ENCODE data around the gene MYO10. TPM values are rescaled to one million over a fixed set of nuclear protein-coding genes. Genes with fewer than 3 reads are reported as not detected.

The MYO10 gene
- total and polyA plus RNA-seq, 2 of the 8 experiments (the other 6 are each of a cell fraction or from before 2014, with no cell fraction given) = 21.5 to 107 TPM

DNA sequence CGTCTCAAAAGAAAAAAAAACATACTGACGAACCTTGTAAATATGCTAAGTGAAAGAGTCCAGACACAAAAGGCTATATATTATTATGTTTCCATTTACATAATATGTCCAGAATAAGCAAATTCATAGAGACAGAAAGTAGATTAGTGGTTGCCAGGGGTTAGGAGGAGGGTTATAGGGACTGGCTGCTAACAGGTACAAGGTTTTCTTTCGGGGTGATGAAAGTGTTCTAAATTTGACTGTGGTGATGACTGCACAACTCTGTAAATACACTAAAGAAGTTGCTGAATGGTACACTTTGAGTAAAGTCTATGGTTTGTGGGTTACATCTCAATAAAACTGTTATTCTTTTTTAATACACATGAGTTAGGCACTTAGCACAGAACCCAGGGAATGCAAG lies 98.8 kb downstream of the MYO10 start:
- H3K4me3 ChIP-seq (ENCODE audit: extremely low read depth in 1 of 4, insufficient read depth in 2 of 4, low read depth in 3 of 4, low read length in 4 of 4) = no peak overlapping the region
- H3K56ac ChIP-seq (replicated peaks; ENCODE audit: insufficient read length, low read depth, low read length) = no peak overlapping the region
- ChIA-PET CTCF (ENCODE audit: partially characterized antibody) (no interaction called here), POLR2A (ENCODE audit: partially characterized antibody) (no interaction called here)
- H3K18ac ChIP-seq (ENCODE audit: extremely low read depth, low read length) = no peak overlapping the region
- DNase-seq (ENCODE audit: low read depth in 1 of 2, low spot score in 2 of 2) (no peak), FAIRE-seq (no peak)
- H3K36me3 ChIP-seq (ENCODE audit: control insufficient read depth in 2 of 4, insufficient read depth in 4 of 4, low read length in 3 of 4) = no peaks in the 10 kb centered on the region
- H2BK15ac ChIP-seq (ENCODE audit: low read length) = no peak overlapping the region
- 89% methylated on average over 2 of the region's 3 CpGs; no CpG with 5 or more reads in 1 of the 2 experiments for WGBS, 2 experiments (ENCODE audit: extremely low coverage in 1 of 2, insufficient coverage in 1 of 2, insufficient read length in 1 of 2, insufficient replicate concordance in 2 of 2, low coverage in 1 of 2, low lambda C conversion rate in 2 of 2, missing lambda C conversion rate in 1 of 2)
- no peak overlapping the region for H3K4me2 ChIP-seq (ENCODE audit: insufficient read depth in 1 of 2, low read depth in 2 of 2, low read length in 2 of 2)
- no peak overlapping the region for H3K23ac ChIP-seq (ENCODE audit: insufficient read length)
- H3K27me3 ChIP-seq (replicated peaks in 1 of 4; ENCODE audit: control insufficient read depth in 3 of 4, extremely low read depth in 1 of 4, insufficient read depth in 3 of 4, low read length in 3 of 4) = no peaks in the 10 kb centered on the region
- no peaks in the 10 kb centered on the region; a peak in 1 of 7 replicates for H3K4me1 ChIP-seq (replicated peaks in 1 of 4; ENCODE audit: control insufficient read depth in 3 of 4, insufficient read depth in 4 of 4, low read length in 3 of 4)
- H3K9me3 ChIP-seq (ENCODE audit: insufficient read depth in 2 of 2, low read depth in 1 of 2, low read length in 1 of 2) = no peaks in the 10 kb centered on the region
- no peaks in the 10 kb centered on the region for H3K23me2 ChIP-seq (ENCODE audit: low read depth, low read length)
- no peak overlapping the region for H3K14ac ChIP-seq (ENCODE audit: insufficient read length)
- no peak overlapping the region for H2BK12ac ChIP-seq (ENCODE audit: low read depth, low read length)
- H4K20me1 ChIP-seq (replicated peaks in 1 of 2; ENCODE audit: control insufficient read depth in 1 of 2, insufficient read depth in 2 of 2, low read length in 2 of 2) = peaks cover 0 to 2% of the 10 kb centered on the region in 2 experiments
- H3K79me1 ChIP-seq (ENCODE audit: low read depth, low read length) = no peaks in the 10 kb centered on the region; the same call in 1 of the 2 replicates
- H3K4ac ChIP-seq (replicated peaks; ENCODE audit: insufficient read length, low read depth, low read length) = no peak overlapping the region
- peaks cover 0 to 7% of the 10 kb centered on the region in 2 experiments; a peak in 1 of 4 replicates for H3K79me2 ChIP-seq (ENCODE audit: control insufficient read depth in 1 of 2, insufficient read depth in 2 of 2, low read length in 2 of 2)
- H2BK120ac ChIP-seq (replicated peaks; ENCODE audit: low read depth, low read length) = no peak overlapping the region
- no peak overlapping the region for H2AFZ ChIP-seq (ENCODE audit: low read length)
- no peak overlapping the region for H2AK5ac ChIP-seq (ENCODE audit: low read depth, low read length)
- no peak overlapping the region for H4K8ac ChIP-seq (ENCODE audit: extremely low read depth, insufficient read depth, low read length)
- no peak overlapping the region for H2BK5ac ChIP-seq (ENCODE audit: low read depth, low read length)
- H3K9ac ChIP-seq (replicated peaks in 1 of 4; ENCODE audit: extremely low read depth in 1 of 4, low read depth in 3 of 4, low read length in 3 of 4) = no peak overlapping the region
- no peak overlapping the region for H4K91ac ChIP-seq (replicated peaks; ENCODE audit: insufficient read length, low read length)
- H4K5ac ChIP-seq (ENCODE audit: insufficient read length, low read depth, low read length) = no peak overlapping the region
- H2BK20ac ChIP-seq (ENCODE audit: low read length) = no peak overlapping the region
- H3K27ac ChIP-seq (ENCODE audit: low read depth, low read length) = no peak overlapping the region
- TF ChIP-seq HDAC6 (IDR thresholded peaks at IDR 0.05; ENCODE audit: low read depth, low read length) (no peak), SP1 (IDR thresholded peaks at IDR 0.05; ENCODE audit: low read depth, low read length) (no peak), SAP30 (IDR thresholded peaks at IDR 0.05; ENCODE audit: insufficient read depth, insufficient replicate concordance, low read length) (no peak), BACH1 (IDR thresholded peaks at IDR 0.05; ENCODE audit: low read length) (no peak), RBBP5 (IDR thresholded peaks at IDR 0.05; ENCODE audit: borderline replicate concordance, low read depth, low read length) (no peak), CHD1 (IDR thresholded peaks at IDR 0.05; ENCODE audit: low read depth, low read length) (no peak), SIX5 (IDR thresholded peaks at IDR 0.05; ENCODE audit: low read depth, low read length) (no peak), SIN3A (conservative IDR thresholded peaks at IDR 0.05 in 1 of 2, IDR thresholded peaks at IDR 0.05 in 1 of 2; ENCODE audit: low read depth in 1 of 2, low read length in 2 of 2) (no peak), YY1 (IDR thresholded peaks at IDR 0.05; ENCODE audit: low read depth, low read length) (no peak), KDM5A (IDR thresholded peaks at IDR 0.05; ENCODE audit: low read length) (no peak), CREB1 (IDR thresholded peaks at IDR 0.05) (no peak), EGR1 (IDR thresholded peaks at IDR 0.05; ENCODE audit: borderline replicate concordance, low read depth, low read length) (no peak), GABPA (IDR thresholded peaks at IDR 0.05; ENCODE audit: borderline replicate concordance, insufficient read depth, low read length) (no peak), SIRT6 (IDR thresholded peaks at IDR 0.05; ENCODE audit: low read length) (no peak), MAFK (IDR thresholded peaks at IDR 0.05; ENCODE audit: low read depth, low read length) (no peak)
- TF ChIP-seq, protein P1, sequence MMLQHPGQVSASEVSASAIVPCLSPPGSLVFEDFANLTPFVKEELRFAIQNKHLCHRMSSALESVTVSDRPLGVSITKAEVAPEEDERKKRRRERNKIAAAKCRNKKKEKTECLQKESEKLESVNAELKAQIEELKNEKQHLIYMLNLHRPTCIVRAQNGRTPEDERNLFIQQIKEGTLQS (IDR thresholded peaks at IDR 0.05; ENCODE audit: insufficient read depth, low read depth, low read length) = no peak
